SU-DHL-6 (cell line): ENCODE results near the gene RPTOR.

Experiments
- CTCF ChIP-seq: fragments of 200-600 bp; sonication (generic); IDR thresholded peaks from one replicate; pipeline ENCODE4 v1.5.1; 2017; ENCODE audit warnings: antibody characterized with exemption, mild to moderate bottlenecking, low read length, moderate library complexity; ENCODE audit not compliant: insufficient read depth, poor library complexity, severe bottlenecking
- EZH2phosphoT487 ChIP-seq: fragments of 200-600 bp; sonication (generic), shearing (Covaris generic); conservative IDR thresholded peaks from 2 replicates; pipeline ENCODE4 v1.6.1; 2018; ENCODE audit warnings: mild to moderate bottlenecking, antibody characterized with exemption, low read length, moderate library complexity, mixed read lengths

- TF ChIP-seq CTCF (no peak), EZH2phosphoT487 (no peak)
Measured at GRCh38 chr17:80709090-80709695, 164.6 kb downstream of the RPTOR start.
